HG02884 (cell line): ENCODE measurements around the gene TDO2.
"Not testable (repeated sequence)": the region's sequence is repeated elsewhere in the genome, so short reads cannot be mapped to it uniquely, and the experiment has no call there.

Experiments used
- ATAC-seq: cut with Tn5 transposase; IDR thresholded peaks from one replicate; pipeline ENCODE4 v1.9.1; 2021; ENCODE audit warnings: mild to moderate bottlenecking, moderate library complexity; ENCODE audit not compliant: unreplicated experiment

The TDO2 gene

GRCh38 chr4:155903453-155903852 is at the start of gene TDO2:
TSS of gene TDO2 (plus strand) at chr4:155903696. CDS start at chr4:155903759, 63 bp downstream.
- no peak for ATAC-seq

GRCh38 chr4:155854582-155855226 is 48.8 kb upstream of the TDO2 start:
- no peak for ATAC-seq

- no peak for ATAC-seq
These were observed 47.6 kb upstream of the TDO2 start for GRCh38 chr4:155855897-155856296.

- ATAC-seq = no peak
These were observed 37.3 kb upstream of the TDO2 start, which contains the start of gene ASIC5 for GRCh38 chr4:155866177-155866576. TSS of gene ASIC5 (minus strand) at chr4:155866277. CDS start at chr4:155866226, 51 bp downstream.

- ATAC-seq = no peak
These were observed 27.6 kb upstream of the TDO2 start for GRCh38 chr4:155875878-155876277.

GRCh38 chr4:155877971-155878370 is 25.5 kb upstream of the TDO2 start:
- ATAC-seq = no peak

GRCh38 chr4:155878611-155879010 is 24.9 kb upstream of the TDO2 start:
- ATAC-seq = no peak

- no peak for ATAC-seq
These were observed 23.7 kb upstream of the TDO2 start for GRCh38 chr4:155879767-155880166.

- no peak for ATAC-seq
These were observed 21.9 kb upstream of the TDO2 start for GRCh38 chr4:155881555-155881954.

GRCh38 chr4:155883895-155884294 is 19.6 kb upstream of the TDO2 start:
- no peak for ATAC-seq

- ATAC-seq = no peak
These were observed 17.8 kb upstream of the TDO2 start for GRCh38 chr4:155885666-155886065.

- no peak for ATAC-seq
These were observed 16.5 kb upstream of the TDO2 start for GRCh38 chr4:155887045-155887444.

- ATAC-seq = no peak
These were observed 15.5 kb upstream of the TDO2 start for GRCh38 chr4:155887847-155888570.

GRCh38 chr4:155889031-155889793 is 14.3 kb upstream of the TDO2 start:
- no peak for ATAC-seq

- no peak for ATAC-seq
These were observed 13.6 kb upstream of the TDO2 start for GRCh38 chr4:155889946-155890345.

GRCh38 chr4:155891058-155891457 is 12.4 kb upstream of the TDO2 start:
- no peak for ATAC-seq

GRCh38 chr4:155898371-155898770 is 5.1 kb upstream of the TDO2 start:
- ATAC-seq = not testable (repeated sequence)

- no peak for ATAC-seq
These were observed 3.6 kb upstream of the TDO2 start for GRCh38 chr4:155899891-155900290.

GRCh38 chr4:155900381-155900780 is 3.1 kb upstream of the TDO2 start:
- no peak for ATAC-seq

GRCh38 chr4:155901013-155901412 is 2.5 kb upstream of the TDO2 start:
- ATAC-seq = no peak

- no peak for ATAC-seq
These were observed 835 bp downstream of the TDO2 start for GRCh38 chr4:155904331-155904730.
